Hepatocyte (in vitro differentiated cells): ENCODE data around the gene MRPL36. TPM values are rescaled to one million over a fixed set of nuclear protein-coding genes. Genes with fewer than 3 reads are reported as not detected.

Experiments
- DNase-seq: peaks from one replicate; pipeline ENCODE4 v3.0.0-alpha.2; 2016; ENCODE audit warnings: low spot score
- H2AFZ ChIP-seq: fragments of 200-600 bp; sonication (generic); 2 replicates; pipeline ENCODE4 v1.6.0; 2016; ENCODE audit warnings: antibody characterized with exemption, mild to moderate bottlenecking
- H3K27ac ChIP-seq: fragments of 200-600 bp; sonication (generic); 2 replicates; pipeline ENCODE4 v1.5.1; 2016; ENCODE audit warnings: mild to moderate bottlenecking
- H3K27me3 ChIP-seq: fragments of 200-600 bp; sonication (generic); 2 replicates; pipeline ENCODE4 v1.6.1; 2016
- H3K36me3 ChIP-seq: fragments of 200-600 bp; sonication (generic); replicated peaks from 2 replicates; pipeline ENCODE4 v1.5.1; 2016; ENCODE audit warnings: low read depth; ENCODE audit not compliant: insufficient read depth
- H3K4me1 ChIP-seq: fragments of 200-600 bp; sonication (generic); 2 replicates; pipeline ENCODE4 v1.5.1; 2016; ENCODE audit warnings: mild to moderate bottlenecking, moderate library complexity; ENCODE audit not compliant: insufficient read depth
- H3K4me2 ChIP-seq: fragments of 200-600 bp; sonication (generic); 2 replicates; pipeline ENCODE4 v1.6.0; 2016
- H3K4me3 ChIP-seq: fragments of 200-600 bp; sonication (generic); 2 replicates; pipeline ENCODE4 v1.5.1; 2016; ENCODE audit warnings: mild to moderate bottlenecking
- H3K79me2 ChIP-seq: fragments of 200-600 bp; sonication (generic); 2 replicates; pipeline ENCODE4 v1.6.0; 2017; ENCODE audit warnings: mild to moderate bottlenecking
- H3K9me2 ChIP-seq: fragments of 200-600 bp; sonication (generic); replicated peaks from 2 replicates; pipeline ENCODE4 v1.6.0; 2017; ENCODE audit warnings: mild to moderate bottlenecking; ENCODE audit not compliant: insufficient read depth
- H3K9me3 ChIP-seq: fragments of 200-600 bp; sonication (generic); 2 replicates; pipeline ENCODE4 v1.5.1; 2016; ENCODE audit warnings: low read depth, mild to moderate bottlenecking
- H4K20me1 ChIP-seq: fragments of 200-600 bp; sonication (generic); 2 replicates; pipeline ENCODE4 v1.6.0; 2016; ENCODE audit warnings: mild to moderate bottlenecking; ENCODE audit not compliant: insufficient read depth, poor library complexity, severe bottlenecking
- CTCF ChIP-seq: fragments of 200-600 bp; sonication (generic); IDR thresholded peaks from 2 replicates; pipeline ENCODE4 v1.5.1; 2016; ENCODE audit warnings: antibody characterized with exemption, mild to moderate bottlenecking; ENCODE audit not compliant: poor library complexity
- EZH2 ChIP-seq: fragments of 200-600 bp; sonication (generic); IDR thresholded peaks from 2 replicates; pipeline ENCODE4 v1.6.1; 2016; ENCODE audit warnings: antibody characterized with exemption, mild to moderate bottlenecking, borderline replicate concordance
- EZH2phosphoT487 ChIP-seq: fragments of 200-600 bp; sonication (generic); IDR thresholded peaks from one replicate; pipeline ENCODE4 v1.6.1; 2018; ENCODE audit warnings: antibody characterized with exemption, mild to moderate bottlenecking, low read depth, moderate library complexity; ENCODE audit not compliant: unreplicated experiment, severe bottlenecking
- WGBS: methylation state at CpG from one replicate; pipeline ENCODE4 v1.1.6; 2016; ENCODE audit warnings: low lambda C conversion rate; ENCODE audit errors: missing lambda C conversion rate; 5-methylcytosine and 5-hydroxymethylcytosine counted together
- polyA plus RNA-seq: library from polyadenylated mRNA; unstranded; fragments of >200 nt; fragmentation: Nextera tagmentation; extraction: Ambion mirVana; gene quantifications from 2 replicates; pipeline ENCODE4 v1.2.1, GENCODE V29; 2016
- total RNA-seq: library from RNA; depleted of rRNA; stranded (reverse); fragments of >200 nt; gene quantifications from 2 replicates; pipeline ENCODE4 v1.2.3, GENCODE V29; 2014

The MRPL36 gene
- total and polyA plus RNA-seq, 2 experiments from 2014 or later = 25.6 to 107 TPM

GRCh38 chr5:1823381-1824034, 23.9 kb upstream of the MRPL36 start:
- no peak for DNase-seq
- no peaks in the 10 kb centered on the region for H3K9me2 ChIP-seq
- TF ChIP-seq EZH2 (no peak), EZH2phosphoT487 (no peak), CTCF (no peak)
- no peaks in the 10 kb centered on the region for H3K79me2 ChIP-seq
- H4K20me1 ChIP-seq = no peaks in the 10 kb centered on the region
- no peak overlapping the region for H2AFZ ChIP-seq
- H3K4me2 ChIP-seq = no peak overlapping the region
- H3K4me1 ChIP-seq = no peaks in the 10 kb centered on the region
- no peak overlapping the region for H3K4me3 ChIP-seq
- H3K36me3 ChIP-seq = no peaks in the 10 kb centered on the region
- no peak overlapping the region for H3K27ac ChIP-seq
- H3K27me3 ChIP-seq = no peaks in the 10 kb centered on the region
- 91% methylated on average over 12 of the region's 12 CpGs for WGBS
- no peaks in the 10 kb centered on the region for H3K9me3 ChIP-seq

- H3K27ac ChIP-seq = no peak overlapping the region
- no peaks in the 10 kb centered on the region for H4K20me1 ChIP-seq
- 98% methylated on average over 8 of the region's 8 CpGs for WGBS
- H3K4me3 ChIP-seq = no peak overlapping the region
- no peaks in the 10 kb centered on the region for H3K27me3 ChIP-seq
- no peak for DNase-seq
- H3K9me2 ChIP-seq = no peaks in the 10 kb centered on the region
- H3K4me2 ChIP-seq = no peak overlapping the region
- no peaks in the 10 kb centered on the region for H3K79me2 ChIP-seq
- H3K4me1 ChIP-seq = no peaks in the 10 kb centered on the region
- TF ChIP-seq CTCF = no peak
- TF ChIP-seq EZH2phosphoT487 = no peak
- TF ChIP-seq EZH2 = no peak
- no peaks in the 10 kb centered on the region for H3K9me3 ChIP-seq
- H3K36me3 ChIP-seq = no peaks in the 10 kb centered on the region
- H2AFZ ChIP-seq = no peak overlapping the region
These were observed 22.2 kb upstream of the MRPL36 start for GRCh38 chr5:1821862-1822261.

- H2AFZ ChIP-seq = no peak overlapping the region
- H3K27ac ChIP-seq = no peak overlapping the region
- no peaks in the 10 kb centered on the region for H4K20me1 ChIP-seq
- no peaks in the 10 kb centered on the region for H3K27me3 ChIP-seq
- H3K4me1 ChIP-seq = no peaks in the 10 kb centered on the region
- H3K9me2 ChIP-seq = no peaks in the 10 kb centered on the region
- no peaks in the 10 kb centered on the region for H3K79me2 ChIP-seq
- WGBS = 100% methylated on average over 4 of the region's 4 CpGs
- no peaks in the 10 kb centered on the region for H3K9me3 ChIP-seq
- DNase-seq = no peak
- H3K36me3 ChIP-seq = no peaks in the 10 kb centered on the region
- TF ChIP-seq CTCF (no peak), EZH2 (no peak), EZH2phosphoT487 (no peak)
- H3K4me2 ChIP-seq = no peak overlapping the region
- H3K4me3 ChIP-seq = no peak overlapping the region
These were observed 21.3 kb upstream of the MRPL36 start for GRCh38 chr5:1820926-1821325.
